K562 (cell line): Measurements from ENCODE around the gene CERS3. TPM values are rescaled to one million over a fixed set of nuclear protein-coding genes. Genes with fewer than 3 reads are reported as not detected.

ENCODE experiments used
- ATAC-seq: fragments of 200-7000 bp; cut with Tn5 transposase; 3 replicates; pipeline ENCODE4 v1.9.1; 2020; ENCODE audit warnings: moderate library complexity
- BruUV-seq: library from RNA; stranded (reverse); fragments of 400-500 nt; replicated peaks from 2 replicates; lab custom pipeline; 2021; lab: Mats Ljungman, UMichigan
- CTCF ChIA-PET: fragments of 300-600 bp; formaldehyde crosslinking; extraction: SDS; loops from one replicate; lab custom pipeline; 2021; ENCODE audit warnings: low intra/inter-chr PET ratio; lab: Yijun Ruan, JAX
- POLR2A ChIA-PET: fragments of 300-600, 350-650 bp; sonication (Branson Sonifier 250); formaldehyde crosslinking; extraction: SDS; loops from one replicate; lab custom pipeline; 2021; ENCODE audit warnings: antibody characterized with exemption, inconsistent platforms; lab: Yijun Ruan, JAX
- DNase-seq, 4 experiments: peaks; one replicate each; pipeline versions ENCODE4 v3.0.0 to v3.0.0-alpha.2; 2011 to 2018; ENCODE audit warnings: low spot score in 3 of 4, mixed read lengths in 3 of 4; ENCODE audit errors: extremely low read depth in 1 of 4
- FAIRE-seq: peaks from 2 replicates; lab custom pipeline; 2011; peaks lifted over from hg19 to GRCh38; lab: Jason Lieb, UNC
- H2AFZ ChIP-seq: 2 replicates; pipeline ENCODE4 v1.6.0; 2011; ENCODE audit warnings: low read depth, low read length, control low read depth, inconsistent platforms
- H3K27ac ChIP-seq: fragments of 200-600 bp; 3 replicates; pipeline ENCODE4 v1.8.0; 2011; ENCODE audit warnings: low read depth, mild to moderate bottlenecking, control low read depth, inconsistent platforms, low read length, moderate library complexity, mixed read lengths; ENCODE audit errors: extremely low read depth
- H3K27me3 ChIP-seq, 2 experiments: fragments of 300-600 bp in 1 of 2; 2 replicates in 1 of 2; 3 replicates in 1 of 2; pipeline versions ENCODE4 v1.6.0 to v1.8.0; 2011; ENCODE audit warnings: inconsistent platforms in 2 of 2, low read length in 2 of 2, mild to moderate bottlenecking in 1 of 2, mixed read lengths in 1 of 2, moderate library complexity in 1 of 2; ENCODE audit not compliant: control insufficient read depth in 2 of 2, insufficient read depth in 2 of 2
- H3K36me3 ChIP-seq: fragments of 300-600 bp; 3 replicates; pipeline ENCODE4 v1.8.0; 2011; ENCODE audit warnings: mild to moderate bottlenecking, low read length, inconsistent platforms; ENCODE audit not compliant: control insufficient read depth, insufficient read depth
- H3K4me1 ChIP-seq, 2 experiments: fragments of 200-600 bp in 1 of 2; replicated peaks in 1 of 2; 2 replicates in 1 of 2; 3 replicates in 1 of 2; pipeline versions ENCODE4 v1.5.1 to v1.8.0; 2011; ENCODE audit warnings: inconsistent platforms in 2 of 2, low read length in 2 of 2, mild to moderate bottlenecking in 1 of 2, mixed read lengths in 1 of 2, moderate library complexity in 1 of 2; ENCODE audit not compliant: control insufficient read depth in 2 of 2, insufficient read depth in 2 of 2
- H3K4me2 ChIP-seq: 2 replicates; pipeline ENCODE4 v1.6.1; 2011; ENCODE audit warnings: low read length, control low read depth, inconsistent platforms, mixed read lengths; ENCODE audit not compliant: insufficient read depth
- H3K4me3 ChIP-seq: fragments of 200-600 bp; sonication (generic), shearing (Covaris generic); 2 replicates; pipeline ENCODE4 v1.5.1; 2016; ENCODE audit warnings: control low read depth, inconsistent platforms
- H3K79me2 ChIP-seq: fragments of 200-600 bp; 3 replicates; pipeline ENCODE4 v1.8.0; 2011; ENCODE audit warnings: low read length, inconsistent platforms; ENCODE audit not compliant: control insufficient read depth, insufficient read depth
- H3K9ac ChIP-seq, 2 experiments: 2 replicates each; pipeline versions ENCODE4 v1.6.0 to v1.6.1; 2011; ENCODE audit warnings: low read depth in 2 of 2, low read length in 2 of 2, control low read depth in 1 of 2, inconsistent platforms in 1 of 2, mild to moderate bottlenecking in 1 of 2, mixed read lengths in 1 of 2; ENCODE audit not compliant: insufficient read depth in 1 of 2
- H3K9me1 ChIP-seq: one replicate; pipeline ENCODE4 v1.6.0; 2011; ENCODE audit warnings: inconsistent platforms, mild to moderate bottlenecking, low read length, moderate library complexity; ENCODE audit not compliant: control insufficient read depth, insufficient read depth
- H3K9me3 ChIP-seq: replicated peaks from 2 replicates; pipeline ENCODE4 v1.5.1; 2011; ENCODE audit warnings: low read depth, low read length, inconsistent platforms; ENCODE audit not compliant: control insufficient read depth, insufficient read depth
- H4K20me1 ChIP-seq: replicated peaks from 2 replicates; pipeline ENCODE4 v1.6.1; 2011; ENCODE audit warnings: low read length, inconsistent platforms, mixed read lengths; ENCODE audit not compliant: control insufficient read depth, insufficient read depth
- DMBX1 ChIP-seq: fragments of 250-450 bp; sonication (Bioruptor Pico); IDR thresholded peaks from 2 replicates; pipeline ENCODE4 v1.8.0; 2022; ENCODE audit warnings: inconsistent platforms, mild to moderate bottlenecking, moderate library complexity, borderline replicate concordance
- ESRRA ChIP-seq: fragments of 450-650 bp; IDR thresholded peaks from 2 replicates; pipeline ENCODE4 v1.6.1; 2014; ENCODE audit warnings: low read depth, mild to moderate bottlenecking, moderate library complexity, borderline replicate concordance
- HNRNPH1 ChIP-seq: fragments of 200-400 bp; formaldehyde crosslinking; optimal IDR thresholded peaks from 2 replicates; pipeline ENCODE3; 2017; ENCODE audit warnings: low read depth, mild to moderate bottlenecking, low read length, moderate library complexity
- ILK ChIP-seq: fragments of 450-650 bp; IDR thresholded peaks from 2 replicates; pipeline ENCODE4 v1.6.1; 2016; ENCODE audit warnings: missing genetic modification characterization, low read depth, mild to moderate bottlenecking, missing compliant biosample characterization, moderate library complexity, borderline replicate concordance
- RCOR1 ChIP-seq, 2 experiments: IDR thresholded peaks; 2 replicates each; pipeline ENCODE4 v1.6.1; 2012; ENCODE audit warnings: low read depth in 2 of 2, low read length in 2 of 2, borderline replicate concordance in 1 of 2, improper control_type of control experiment in 1 of 2
- SMAD4 ChIP-seq: fragments of 250-450 bp; sonication (Bioruptor Pico); conservative IDR thresholded peaks from 2 replicates; pipeline ENCODE4 v1.8.0; 2021; ENCODE audit warnings: inconsistent platforms, mild to moderate bottlenecking, moderate library complexity
- TAF1 ChIP-seq: IDR thresholded peaks from 2 replicates; pipeline ENCODE4 v1.6.1; 2011; ENCODE audit warnings: mild to moderate bottlenecking, low read length, moderate library complexity; ENCODE audit not compliant: insufficient read depth, control insufficient read depth, severe bottlenecking; ENCODE audit errors: extremely low read depth
- TOE1 ChIP-seq, 2 experiments: fragments of 450-650 bp in 1 of 2; sonication (generic) in 1 of 2; formaldehyde crosslinking in 1 of 2; IDR thresholded peaks; 2 replicates each; pipeline versions ENCODE4 v1.7.1 to v1.8.0; 2016 to 2022; ENCODE audit warnings: borderline replicate concordance in 2 of 2, mild to moderate bottlenecking in 2 of 2, antibody characterized with exemption in 1 of 2, inconsistent platforms in 1 of 2, low read depth in 1 of 2, missing genetic modification reagents in 1 of 2, moderate library complexity in 1 of 2
- ZNF212 ChIP-seq: fragments of 450-650 bp; formaldehyde crosslinking; IDR thresholded peaks from 2 replicates; pipeline ENCODE4 v1.4.0; 2020; ENCODE audit warnings: mild to moderate bottlenecking
- ZNF695 ChIP-seq: fragments of 450-650 bp; formaldehyde crosslinking; IDR thresholded peaks from 2 replicates; pipeline ENCODE4 v1.4.0; 2020; ENCODE audit warnings: mild to moderate bottlenecking, moderate library complexity
- WGBS: fragments of 100-300 bp; shearing (Covaris generic); methylation state at CpG from one replicate; pipeline ENCODE4 v1.1.6; 2016; ENCODE audit warnings: low coverage, mixed read lengths; ENCODE audit not compliant: insufficient coverage; ENCODE audit errors: missing lambda C conversion rate; 5-methylcytosine and 5-hydroxymethylcytosine counted together
- in situ Hi-C: fragments of 300-500 bp; cut with MboI; formaldehyde crosslinking; loops from 4 replicates; pipeline ENCODE4 v1.15.0; 2018; ENCODE audit warnings: inconsistent platforms, mixed read lengths
- intact Hi-C: fragments of 100-400 bp; cut with micrococcal nuclease; formaldehyde crosslinking; loops from 2 replicates; pipeline ENCODE4 v1.14.2; 2022
- polyA plus RNA-seq, 8 experiments: library from polyadenylated mRNA; depleted of rRNA in 4 of 8; stranded (reverse) in 5 of 8; unstranded in 3 of 8; fragments of >200 nt; fragmentation: Nextera tagmentation in 2 of 8; fragmentation: Illumina TruSeq in 1 of 8; extraction: Ambion mirVana in 2 of 8; extraction: Trizol in 1 of 8; gene quantifications; 2 replicates each; pipeline versions ENCODE4 v1.2.1 to v1.2.3, GENCODE V29; 2011 to 2014; ENCODE audit warnings: inconsistent platforms in 1 of 8, missing spikeins in 1 of 8
- total RNA-seq, 7 experiments: library from RNA; depleted of rRNA in 6 of 7; stranded (reverse); fragments of >200 nt in 6 of 7; fragmentation: Illumina TruSeq in 2 of 7; extraction: Trizol in 2 of 7; gene quantifications; 2 replicates each; pipeline versions ENCODE4 v1.2.1 to v1.2.3, GENCODE V29; 2011 to 2021; ENCODE audit warnings: low replicate concordance in 1 of 7
- TF ChIP-seq, protein P1 (sequence below): sonication (generic); formaldehyde crosslinking; IDR thresholded peaks from 2 replicates; pipeline ENCODE4 v1.4.0; 2020; ENCODE audit warnings: mild to moderate bottlenecking, missing genetic modification reagents
- TF ChIP-seq, protein P2 (sequence below), 2 experiments: fragments of 450-650 bp in 1 of 2; sonication (generic) in 1 of 2; formaldehyde crosslinking; conservative IDR thresholded peaks; 2 replicates each; pipeline versions ENCODE4 v1.4.0 to v1.8.1; 2020 to 2022; ENCODE audit warnings: mild to moderate bottlenecking in 1 of 2, missing genetic modification reagents in 1 of 2
- TF ChIP-seq, protein P3 (sequence below): fragments of 250-450 bp; sonication (Bioruptor Pico); IDR thresholded peaks from 2 replicates; pipeline ENCODE4 v1.5.0; 2022; ENCODE audit warnings: mild to moderate bottlenecking

The CERS3 gene
- total and polyA plus RNA-seq, 9 of the 15 experiments (the other 6 are each of a cell fraction or from before 2014, with no cell fraction given), result not detected

DNA sequence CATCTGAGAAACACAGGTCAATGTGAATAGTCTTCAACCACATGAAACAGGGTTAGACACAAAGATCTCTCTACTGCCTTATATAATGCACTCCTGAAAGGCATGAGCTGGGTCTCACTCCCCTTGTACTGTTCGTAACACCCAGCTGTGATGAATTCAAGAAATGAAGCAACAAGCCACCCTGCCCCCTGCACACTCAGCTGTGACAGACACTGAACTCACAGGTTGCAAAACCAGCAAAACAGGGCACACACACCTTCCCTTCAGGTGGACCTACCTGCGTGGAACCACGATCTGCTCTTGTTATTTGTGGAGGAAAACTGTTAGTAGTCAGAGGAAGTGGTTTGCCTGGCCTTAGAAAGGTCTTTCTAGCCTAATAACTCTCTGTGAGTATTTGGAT is 64.5 kb downstream of the CERS3 start (continued):
- TF ChIP-seq, protein P1, sequence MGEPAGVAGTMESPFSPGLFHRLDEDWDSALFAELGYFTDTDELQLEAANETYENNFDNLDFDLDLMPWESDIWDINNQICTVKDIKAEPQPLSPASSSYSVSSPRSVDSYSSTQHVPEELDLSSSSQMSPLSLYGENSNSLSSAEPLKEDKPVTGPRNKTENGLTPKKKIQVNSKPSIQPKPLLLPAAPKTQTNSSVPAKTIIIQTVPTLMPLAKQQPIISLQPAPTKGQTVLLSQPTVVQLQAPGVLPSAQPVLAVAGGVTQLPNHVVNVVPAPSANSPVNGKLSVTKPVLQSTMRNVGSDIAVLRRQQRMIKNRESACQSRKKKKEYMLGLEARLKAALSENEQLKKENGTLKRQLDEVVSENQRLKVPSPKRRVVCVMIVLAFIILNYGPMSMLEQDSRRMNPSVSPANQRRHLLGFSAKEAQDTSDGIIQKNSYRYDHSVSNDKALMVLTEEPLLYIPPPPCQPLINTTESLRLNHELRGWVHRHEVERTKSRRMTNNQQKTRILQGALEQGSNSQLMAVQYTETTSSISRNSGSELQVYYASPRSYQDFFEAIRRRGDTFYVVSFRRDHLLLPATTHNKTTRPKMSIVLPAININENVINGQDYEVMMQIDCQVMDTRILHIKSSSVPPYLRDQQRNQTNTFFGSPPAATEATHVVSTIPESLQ (CRISPR knock-in tag), result no peak
- TF ChIP-seq ZNF212 (CRISPR knock-in tag) (no peak), SMAD4 (CRISPR knock-in tag) (no peak), RCOR1 (IDR thresholded peaks at IDR 0.05; ENCODE audit: borderline replicate concordance in 1 of 2, low read depth in 2 of 2, low read length in 2 of 2) (no peak)
- TF ChIP-seq, protein P2, sequence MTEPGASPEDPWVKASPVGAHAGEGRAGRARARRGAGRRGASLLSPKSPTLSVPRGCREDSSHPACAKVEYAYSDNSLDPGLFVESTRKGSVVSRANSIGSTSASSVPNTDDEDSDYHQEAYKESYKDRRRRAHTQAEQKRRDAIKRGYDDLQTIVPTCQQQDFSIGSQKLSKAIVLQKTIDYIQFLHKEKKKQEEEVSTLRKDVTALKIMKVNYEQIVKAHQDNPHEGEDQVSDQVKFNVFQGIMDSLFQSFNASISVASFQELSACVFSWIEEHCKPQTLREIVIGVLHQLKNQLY (CRISPR knock-in tag; conservative IDR thresholded peaks at IDR 0.05), result no peak

DNA sequence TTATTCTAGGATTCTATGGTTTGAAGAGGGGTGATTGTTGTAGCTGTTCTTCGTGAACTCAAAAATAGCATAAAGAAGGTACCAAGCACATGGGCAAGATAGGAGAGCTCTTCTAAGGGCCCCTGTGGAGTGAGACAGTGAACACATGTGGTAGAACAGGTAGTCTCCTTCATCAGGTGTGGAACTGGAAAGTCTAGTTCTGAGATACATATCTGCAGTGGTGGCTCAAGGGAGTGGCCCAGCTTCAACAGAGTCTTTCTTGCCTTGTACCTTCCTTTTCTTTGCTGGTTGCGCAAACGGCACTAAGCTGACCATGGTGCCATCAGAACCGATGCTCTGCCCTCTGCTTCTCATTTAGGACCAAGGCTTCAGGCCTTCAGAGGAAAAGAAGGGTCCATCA is 65.2 kb downstream of the CERS3 start:
- no peaks in the 10 kb centered on the region for H3K4me1 ChIP-seq
- intact Hi-C loops, result no loop called here
- WGBS, result 0% methylated on average over 4 of the region's 4 CpGs
- TF ChIP-seq TOE1 (IDR thresholded peaks at IDR 0.05; ENCODE audit: borderline replicate concordance) (no peak), TOE1 (CRISPR knock-in tag; IDR thresholded peaks at IDR 0.05; ENCODE audit: borderline replicate concordance, low read depth) (no peak), SMAD4 (CRISPR knock-in tag) (no peak), ILK (tag) (no peak), TAF1 (no peak), DMBX1 (CRISPR knock-in tag) (no peak), ESRRA (no peak), ZNF695 (no peak), HNRNPH1 (no peak)
- TF ChIP-seq, protein P3, sequence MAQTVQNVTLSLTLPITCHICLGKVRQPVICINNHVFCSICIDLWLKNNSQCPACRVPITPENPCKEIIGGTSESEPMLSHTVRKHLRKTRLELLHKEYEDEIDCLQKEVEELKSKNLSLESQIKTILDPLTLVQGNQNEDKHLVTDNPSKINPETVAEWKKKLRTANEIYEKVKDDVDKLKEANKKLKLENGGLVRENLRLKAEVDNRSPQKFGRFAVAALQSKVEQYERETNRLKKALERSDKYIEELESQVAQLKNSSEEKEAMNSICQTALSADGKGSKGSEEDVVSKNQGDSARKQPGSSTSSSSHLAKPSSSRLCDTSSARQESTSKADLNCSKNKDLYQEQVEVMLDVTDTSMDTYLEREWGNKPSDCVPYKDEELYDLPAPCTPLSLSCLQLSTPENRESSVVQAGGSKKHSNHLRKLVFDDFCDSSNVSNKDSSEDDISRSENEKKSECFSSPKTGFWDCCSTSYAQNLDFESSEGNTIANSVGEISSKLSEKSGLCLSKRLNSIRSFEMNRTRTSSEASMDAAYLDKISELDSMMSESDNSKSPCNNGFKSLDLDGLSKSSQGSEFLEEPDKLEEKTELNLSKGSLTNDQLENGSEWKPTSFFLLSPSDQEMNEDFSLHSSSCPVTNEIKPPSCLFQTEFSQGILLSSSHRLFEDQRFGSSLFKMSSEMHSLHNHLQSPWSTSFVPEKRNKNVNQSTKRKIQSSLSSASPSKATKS (CRISPR knock-in tag), result no peak

More for the DNA sequence above, 65.2 kb downstream of the CERS3 start:
- no peak overlapping the region for H2AFZ ChIP-seq
- CTCF ChIA-PET, result no interaction called here
- no peaks in the 10 kb centered on the region for H3K27me3 ChIP-seq
- in situ Hi-C loops, result no loop called here
- H3K27ac ChIP-seq, result no peak overlapping the region
- POLR2A ChIA-PET, result no interaction called here
- ATAC-seq (no peak), FAIRE-seq (no peak), DNase-seq (no peak)
- H3K9me3 ChIP-seq, result no peaks in the 10 kb centered on the region
- no peaks in the 10 kb centered on the region for H3K79me2 ChIP-seq
- no peak overlapping the region for H3K4me2 ChIP-seq
- no peak overlapping the region for H3K9ac ChIP-seq
- no peak overlapping the region for H3K4me3 ChIP-seq
- H3K36me3 ChIP-seq, result no peaks in the 10 kb centered on the region
- H4K20me1 ChIP-seq, result no peaks in the 10 kb centered on the region
- no TSS peak for BruUV-seq
- H3K9me1 ChIP-seq, result no peaks in the 10 kb centered on the region
